HG03039 (cell line): ENCODE data around the gene GAB2.

ENCODE experiments used
- ATAC-seq: cut with Tn5 transposase; IDR thresholded peaks from one replicate; pipeline ENCODE4 v1.9.1; 2021; ENCODE audit warnings: mild to moderate bottlenecking, moderate library complexity; ENCODE audit not compliant: unreplicated experiment

The GAB2 gene

DNA sequence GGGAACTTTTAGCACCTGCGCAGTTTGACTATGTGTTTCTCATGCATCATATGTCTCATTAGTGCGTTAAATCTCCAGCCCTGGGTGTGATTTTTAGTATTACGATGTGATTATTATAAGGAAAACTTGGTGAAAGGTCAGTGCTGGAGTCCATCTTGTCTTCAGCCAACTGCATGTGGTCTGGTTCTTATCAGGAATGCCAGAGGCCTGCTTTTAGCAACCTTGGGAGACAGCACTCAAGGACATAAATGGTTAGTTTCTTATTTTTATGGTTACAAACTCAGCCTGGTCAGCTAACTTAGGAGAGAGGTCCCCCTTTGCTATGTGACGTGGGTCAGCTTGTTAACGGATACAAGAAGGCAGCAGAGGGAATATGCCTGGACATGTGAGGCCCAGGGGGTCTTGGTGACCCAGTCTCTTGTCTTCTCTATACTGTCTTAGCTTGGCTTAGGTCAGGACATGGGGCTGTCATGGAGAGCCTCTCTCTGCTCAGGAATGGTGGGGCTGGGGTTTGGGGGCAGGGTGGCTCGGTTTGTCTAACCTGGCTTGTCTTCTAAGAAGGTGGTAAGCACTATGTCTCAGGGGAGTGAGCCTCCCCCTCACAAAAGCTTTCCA lies 250.7 kb downstream of the GAB2 start:
- no peak for ATAC-seq
